ENCODE data around the gene MEN1.
"Not testable (repeated sequence)": the region's sequence is repeated elsewhere in the genome, so short reads cannot be mapped to it uniquely, and the experiment has no call there.

Gene MEN1

DNA sequence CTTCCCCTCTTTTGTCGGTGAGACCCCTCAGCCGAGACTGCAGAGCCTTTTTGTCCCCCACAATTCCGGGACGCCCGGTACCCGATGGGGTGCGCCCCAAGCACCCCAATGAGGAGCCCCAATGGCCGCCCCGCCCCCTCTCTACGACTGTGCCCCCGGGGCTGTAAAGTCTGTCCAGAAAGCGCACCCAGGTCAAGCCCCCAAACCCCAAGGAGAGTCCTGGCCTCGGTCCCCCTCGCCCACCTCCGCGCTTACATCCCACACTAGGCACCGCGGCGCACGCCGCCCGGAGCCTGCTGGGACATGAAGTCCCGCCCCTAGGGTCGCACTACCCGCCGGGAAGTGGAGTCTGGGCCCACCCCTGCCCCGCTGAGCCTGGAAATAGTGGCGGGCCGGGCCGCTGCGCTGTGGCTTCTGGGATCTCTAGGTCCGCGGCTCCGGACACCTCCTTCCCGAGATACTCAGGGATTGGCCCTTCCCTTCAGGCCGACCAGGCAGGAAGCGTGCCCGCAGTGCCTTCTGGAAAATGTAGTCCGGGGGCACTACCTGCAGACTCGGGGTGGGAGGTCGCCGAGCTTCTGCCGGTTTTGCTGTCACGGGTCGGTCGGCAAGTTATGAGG, at the start of gene MEN1:
TSS of gene MEN1 (minus strand) at position 281 of the 620 bp plus-strand sequence. CDS start 442 bp downstream, outside the sequence.
- peak; percentile 80 for DNase-seq

DNA sequence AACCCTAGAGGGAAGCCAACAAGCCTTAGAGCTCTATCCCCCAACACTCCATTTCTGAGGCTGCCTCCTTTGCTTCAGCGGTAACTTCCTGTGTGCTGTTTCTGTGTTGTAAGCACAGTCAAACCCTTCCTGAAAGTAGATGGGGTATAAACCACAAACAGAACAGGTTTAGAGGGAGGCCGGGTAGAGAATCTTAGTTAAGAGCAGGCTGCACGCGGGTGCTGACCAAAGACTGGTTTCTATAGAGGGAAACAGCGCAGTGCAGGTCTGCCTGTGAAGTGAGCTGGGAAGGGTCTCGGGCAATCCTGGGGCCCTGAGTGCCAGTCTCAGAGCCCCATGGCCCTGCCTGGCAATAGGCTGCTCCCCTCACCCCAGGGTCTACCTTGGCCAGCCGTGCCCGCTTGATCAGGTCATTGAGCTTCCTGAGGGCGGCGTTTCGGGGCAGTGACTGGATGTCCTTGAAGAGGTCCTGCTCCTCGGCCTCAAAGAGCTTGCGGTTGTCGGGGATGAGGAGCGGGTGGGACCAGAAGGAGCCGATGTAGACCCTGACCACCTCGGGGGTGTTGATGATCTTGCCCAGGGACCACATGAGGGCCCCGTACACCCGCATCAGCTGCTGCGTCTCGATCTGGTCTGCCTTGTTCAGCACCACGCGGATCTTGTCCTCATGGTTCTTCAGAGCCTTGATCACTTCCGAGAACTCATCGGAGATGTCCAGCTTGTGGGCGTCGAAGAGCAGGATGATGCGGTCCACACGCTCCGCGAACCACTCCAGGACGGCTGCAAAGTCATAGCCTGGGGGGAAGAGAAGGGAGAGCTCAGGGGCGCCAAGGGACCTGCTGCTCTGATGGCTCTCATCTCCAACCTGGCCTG, 49.4 kb upstream of the MEN1 start:
- peak; percentile 71 for DNase-seq

DNA sequence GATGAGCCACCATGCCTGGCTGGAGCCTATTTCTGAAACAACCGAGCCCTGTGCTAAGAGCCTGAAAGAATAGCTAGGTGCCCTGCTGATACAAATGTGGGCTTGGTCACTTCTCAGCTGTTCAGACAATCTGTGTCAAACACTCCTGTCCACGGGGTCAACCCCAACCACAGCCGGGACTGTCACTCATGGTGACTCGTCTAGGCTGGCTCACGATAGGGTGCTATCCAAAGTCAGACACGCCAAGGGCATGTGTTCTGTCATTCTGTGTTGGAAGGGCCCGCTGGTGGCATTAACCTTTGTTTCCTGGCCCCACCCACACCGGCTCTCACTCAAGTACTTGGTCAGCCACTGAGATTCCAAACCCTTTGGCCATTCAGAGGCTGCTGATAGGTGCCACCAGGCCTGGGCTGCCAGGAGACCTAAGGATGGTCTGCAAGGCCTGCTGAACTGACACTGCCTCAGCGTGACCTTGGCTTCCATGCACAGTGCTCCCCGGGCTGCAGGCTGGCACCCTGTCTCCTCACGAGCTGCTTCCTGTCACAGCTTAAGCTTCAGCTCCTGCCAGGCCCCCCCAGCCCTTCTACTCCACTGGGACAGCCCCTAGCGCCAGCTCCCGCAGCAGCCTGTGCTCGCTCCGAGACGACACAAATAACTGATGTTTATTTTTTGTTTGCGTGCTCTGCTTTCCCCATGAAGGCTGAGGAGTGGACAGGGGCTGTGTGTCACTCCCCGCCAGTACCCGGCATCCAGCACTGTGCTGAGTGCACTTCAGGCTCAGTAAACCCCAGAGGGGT, 48.3 kb upstream of the MEN1 start:
- peak; percentile 54 for DNase-seq

DNA sequence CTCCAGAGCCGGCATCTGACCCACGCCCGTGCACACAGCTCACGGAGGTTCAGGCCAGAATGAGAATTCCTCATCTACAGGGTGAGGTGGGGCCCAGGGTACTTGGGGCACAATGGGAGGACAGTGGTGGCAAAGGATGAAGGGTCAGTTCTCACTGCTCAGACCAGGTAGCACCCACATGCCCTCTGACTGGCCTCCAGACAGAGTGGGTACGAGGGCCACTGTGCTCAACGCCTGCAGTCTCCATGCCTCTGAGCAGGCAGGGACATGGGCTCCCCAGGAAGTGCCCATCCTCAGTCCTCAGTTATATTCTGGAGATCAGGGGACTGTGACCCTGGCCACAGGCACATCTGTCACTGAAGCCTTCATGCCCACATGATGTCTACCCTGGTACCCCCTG, 47.1 kb upstream of the MEN1 start:
- DNase-seq = no peak

DNA sequence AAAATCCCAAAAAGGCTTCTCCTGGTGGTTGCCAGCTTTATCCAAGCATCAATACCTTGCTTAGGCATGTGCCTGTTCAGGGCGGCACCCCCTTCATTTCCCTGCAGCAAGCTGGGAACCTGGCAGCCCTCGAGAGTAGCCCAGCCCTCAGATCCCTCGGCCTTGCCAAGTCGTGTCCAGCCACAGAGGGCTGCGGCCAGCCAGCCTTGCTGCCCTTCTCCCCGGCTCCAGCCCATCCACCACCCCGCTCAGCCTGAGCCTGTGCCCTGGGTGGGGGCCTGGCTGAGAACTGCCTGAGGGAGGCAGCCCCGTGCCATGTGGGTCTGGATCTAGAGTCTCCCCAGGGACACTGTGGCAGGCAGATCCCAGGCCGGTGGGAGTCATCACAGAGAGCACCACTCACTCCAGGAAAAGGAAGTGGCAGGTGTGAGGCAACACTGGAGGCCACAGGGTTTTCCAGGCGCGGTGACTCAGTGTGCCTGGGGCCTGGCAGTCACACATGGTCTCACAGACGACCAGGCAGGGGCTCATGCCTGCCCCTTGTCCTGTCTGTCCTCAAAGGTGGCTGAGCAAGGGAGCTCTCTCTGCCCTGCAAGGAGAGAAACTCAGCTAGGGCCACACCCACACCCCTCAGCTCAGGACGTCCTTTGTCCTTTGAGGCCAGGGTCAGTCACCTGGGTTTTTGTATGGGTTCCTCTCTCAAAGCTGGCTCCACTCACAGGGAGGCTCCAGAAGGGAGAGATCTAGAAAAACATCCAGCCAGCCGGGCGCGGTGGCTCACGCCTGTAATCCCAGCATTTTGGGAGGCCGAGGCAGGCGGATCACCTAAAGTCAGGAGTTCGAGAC, 46.3 kb upstream of the MEN1 start:
- peak; percentile 50 for DNase-seq

DNA sequence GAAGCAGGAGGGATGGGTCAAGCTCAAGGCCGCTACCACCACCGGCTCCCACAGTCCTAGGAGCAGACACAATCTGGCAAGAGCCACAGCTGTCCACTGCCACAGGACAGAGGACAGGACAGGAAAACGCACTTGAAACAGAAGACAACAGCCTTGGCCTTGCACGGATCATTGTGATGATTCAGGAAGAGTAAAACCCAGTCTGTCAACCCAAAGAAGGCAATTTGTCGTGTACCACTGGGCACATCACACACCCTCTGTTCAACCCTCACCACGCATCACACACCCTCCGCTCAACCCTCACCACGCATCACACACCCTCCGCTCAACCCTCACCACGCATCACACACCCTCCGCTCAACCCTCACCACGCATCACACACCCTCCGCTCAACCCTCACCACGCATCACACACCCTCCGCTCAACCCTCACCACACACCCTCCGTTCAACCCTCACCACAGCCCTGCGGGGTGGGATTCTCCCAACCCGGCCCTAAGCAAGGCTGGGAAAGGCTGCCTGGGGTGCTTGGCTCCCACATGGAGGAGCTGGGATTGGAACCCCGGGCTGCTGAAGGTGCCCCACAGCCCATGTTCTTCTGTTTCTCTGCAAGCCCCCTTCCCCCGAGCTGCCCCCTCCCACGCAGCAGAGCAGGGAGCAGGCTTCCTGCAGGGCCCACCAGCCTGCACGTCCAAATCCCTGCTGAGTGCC, 45.4 kb upstream of the MEN1 start:
- DNase-seq = no peak

DNA sequence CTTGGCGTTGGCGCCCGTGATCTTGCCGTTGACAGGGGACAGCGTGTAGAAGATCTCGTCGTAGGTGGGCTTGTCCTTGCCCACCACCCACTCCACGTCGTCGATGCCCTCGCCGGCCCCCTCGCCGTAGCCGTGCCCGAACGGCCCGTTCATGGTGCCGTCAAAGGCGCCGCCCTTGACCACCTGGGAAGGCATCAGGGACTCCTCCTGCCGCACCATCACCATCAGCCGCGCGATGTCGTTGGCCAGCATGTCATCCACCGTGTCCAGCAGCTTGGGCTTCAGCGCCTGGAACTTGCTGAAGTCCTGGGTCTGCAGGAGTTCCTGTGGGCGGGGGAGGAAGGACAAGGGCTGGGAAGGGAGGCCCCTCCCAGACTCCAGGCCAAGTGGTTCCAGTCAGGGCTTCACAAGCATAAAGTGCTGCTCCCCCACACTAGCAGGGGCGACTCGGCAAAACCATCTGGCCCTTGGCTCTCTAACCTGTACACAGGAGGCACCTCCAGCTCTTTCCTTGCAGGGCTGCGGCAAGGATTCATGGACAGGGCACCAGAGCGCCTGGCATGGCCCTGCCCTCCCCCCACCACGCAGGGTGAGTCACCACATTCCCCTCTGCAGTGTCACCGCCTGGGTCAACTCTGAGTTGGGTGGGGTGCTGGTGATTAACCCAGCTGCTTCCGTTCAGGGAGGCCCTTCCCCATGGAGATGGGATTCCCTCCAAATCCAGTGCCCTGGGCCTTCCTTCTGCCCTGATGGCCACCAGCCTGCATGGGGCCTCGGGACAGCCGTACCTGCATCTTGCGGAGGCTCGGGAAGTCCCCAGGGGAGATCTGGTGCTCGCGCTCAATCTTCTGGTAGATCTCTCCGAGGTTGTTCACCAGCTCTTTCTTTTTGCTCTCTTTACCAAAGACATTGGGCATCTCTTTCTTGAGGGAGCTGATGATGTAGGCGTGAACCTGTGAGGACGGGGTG, 44.5 kb upstream of the MEN1 start:
- DNase-seq = peak; percentile 51

DNA sequence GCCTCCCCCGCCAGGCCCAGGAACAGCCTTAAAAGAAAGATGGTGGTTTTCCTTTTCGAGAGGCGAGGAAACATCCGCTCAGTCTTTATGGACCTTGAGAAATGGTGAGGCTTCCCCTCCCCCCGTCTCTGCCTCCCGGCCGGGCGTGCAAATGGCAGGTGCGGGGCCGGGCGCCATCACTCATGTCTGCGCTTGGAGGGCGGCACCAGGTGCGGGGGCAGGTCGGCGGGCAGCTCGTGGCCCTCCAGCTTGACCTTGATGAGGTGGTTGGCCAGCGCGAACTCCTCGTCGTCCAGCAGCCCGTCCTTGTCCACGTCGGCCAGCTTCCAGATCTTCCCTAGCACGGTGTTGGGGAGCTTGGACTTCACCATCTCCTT, 43.8 kb upstream of the MEN1 start:
- DNase-seq = no peak

DNA sequence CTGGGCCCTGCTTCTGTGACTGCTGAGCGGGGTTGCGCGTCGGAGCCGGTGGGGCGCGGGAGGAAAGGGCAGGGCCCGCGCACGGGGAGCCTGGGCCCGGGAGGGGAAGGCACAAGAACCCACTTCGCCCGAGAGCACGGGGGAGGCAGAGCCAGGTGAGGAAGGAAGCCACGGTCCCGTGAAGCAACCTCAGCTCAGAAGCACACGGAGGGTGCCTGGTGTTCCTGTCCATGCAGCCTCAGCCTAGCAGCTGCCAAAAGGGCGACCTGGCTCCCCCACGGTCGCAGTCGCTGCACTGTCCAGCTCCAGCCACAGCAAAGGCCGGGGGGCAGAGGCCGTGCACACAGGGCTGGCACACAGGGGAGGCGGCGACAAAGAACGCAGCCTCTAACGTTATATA, 43.4 kb upstream of the MEN1 start:
- DNase-seq = no peak

DNA sequence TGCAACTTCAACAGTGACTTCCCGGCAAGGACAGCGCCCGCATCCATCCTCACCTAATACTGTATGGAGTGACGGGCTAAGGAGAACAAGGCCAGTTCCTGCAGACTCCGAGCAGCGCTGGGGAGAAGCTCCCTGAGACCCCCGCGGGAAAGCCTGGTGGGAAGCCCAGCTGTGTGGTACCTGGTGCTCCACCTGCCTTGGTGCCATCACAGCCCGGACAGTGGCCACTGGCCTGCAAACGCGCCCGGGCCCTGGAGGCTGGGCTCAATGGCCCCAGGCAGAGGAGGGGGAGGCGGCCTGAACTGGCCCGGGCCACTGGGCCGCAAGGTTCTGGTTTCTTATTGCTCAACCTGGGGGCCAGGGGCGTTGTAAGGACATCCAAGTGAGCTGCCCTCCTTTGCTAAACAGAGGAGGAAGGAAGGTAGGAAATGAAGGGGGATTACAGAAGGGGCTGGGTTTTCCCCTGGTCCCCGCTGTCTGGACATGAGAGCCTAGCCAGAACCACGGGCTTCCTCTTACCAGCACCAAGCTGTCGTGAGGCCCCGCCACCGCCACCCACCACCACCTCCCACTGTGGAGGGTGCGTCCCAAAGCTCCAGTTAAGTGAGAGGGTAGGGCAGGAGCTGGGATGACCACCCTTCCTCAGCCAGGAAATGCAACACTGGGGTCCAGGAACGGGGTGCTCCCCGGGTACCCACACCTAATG, 42.6 kb upstream of the MEN1 start:
- DNase-seq = no peak

DNA sequence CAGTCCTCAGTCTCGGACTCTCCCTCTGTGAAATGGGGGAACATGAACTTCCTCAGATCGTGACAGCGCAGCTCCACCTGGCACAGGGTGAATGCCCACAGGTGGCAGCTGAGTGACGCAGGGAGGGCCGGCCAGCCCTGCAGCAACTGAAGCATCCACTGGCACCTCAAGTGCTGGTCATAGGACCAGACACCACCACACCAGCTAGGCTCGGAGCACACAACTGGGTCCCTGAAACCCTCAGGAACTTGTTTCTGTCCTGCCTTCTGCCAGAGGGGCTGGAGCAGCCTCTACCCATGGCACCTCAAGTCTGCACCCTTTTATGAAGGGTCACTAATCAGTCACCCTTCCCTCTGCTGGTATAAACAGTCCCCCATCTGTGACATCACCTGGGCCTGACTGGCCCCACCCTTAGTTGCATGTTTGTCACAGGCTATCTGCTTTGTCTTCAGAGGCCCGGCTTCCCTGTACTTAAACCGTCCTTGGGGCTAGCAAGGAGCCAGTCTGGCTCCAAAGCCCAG, 41.5 kb upstream of the MEN1 start:
- DNase-seq = no peak

DNA sequence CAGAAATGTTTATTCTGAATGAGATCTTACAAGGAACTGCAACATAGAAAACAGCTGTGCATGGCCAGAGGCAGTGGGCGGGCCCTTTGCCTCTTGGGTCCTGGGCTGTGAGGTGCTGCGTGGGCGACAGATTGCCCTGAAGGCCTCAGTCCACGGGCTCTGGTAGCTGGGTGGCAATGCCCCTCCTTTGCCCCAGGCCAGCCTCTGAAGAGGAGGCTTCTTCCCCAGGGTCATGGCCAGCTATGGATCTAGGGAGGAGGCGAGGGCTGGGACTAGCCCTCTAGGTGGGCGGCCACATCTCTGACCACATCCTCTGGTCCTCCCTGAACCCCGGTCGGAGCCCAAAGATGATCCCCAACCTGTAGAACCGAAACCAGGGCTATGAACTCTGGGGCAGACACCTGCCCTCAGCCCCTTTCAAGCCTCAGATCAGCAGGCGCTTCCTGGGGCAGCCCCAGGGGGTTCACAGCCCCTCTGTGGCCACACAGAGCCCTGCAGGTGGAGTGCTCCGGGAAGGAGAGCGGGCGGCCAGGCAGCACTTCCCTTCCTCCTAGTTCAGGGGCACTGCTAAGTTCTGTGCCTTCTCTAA, 40.7 kb upstream of the MEN1 start:
- DNase-seq = peak; percentile 35

DNA sequence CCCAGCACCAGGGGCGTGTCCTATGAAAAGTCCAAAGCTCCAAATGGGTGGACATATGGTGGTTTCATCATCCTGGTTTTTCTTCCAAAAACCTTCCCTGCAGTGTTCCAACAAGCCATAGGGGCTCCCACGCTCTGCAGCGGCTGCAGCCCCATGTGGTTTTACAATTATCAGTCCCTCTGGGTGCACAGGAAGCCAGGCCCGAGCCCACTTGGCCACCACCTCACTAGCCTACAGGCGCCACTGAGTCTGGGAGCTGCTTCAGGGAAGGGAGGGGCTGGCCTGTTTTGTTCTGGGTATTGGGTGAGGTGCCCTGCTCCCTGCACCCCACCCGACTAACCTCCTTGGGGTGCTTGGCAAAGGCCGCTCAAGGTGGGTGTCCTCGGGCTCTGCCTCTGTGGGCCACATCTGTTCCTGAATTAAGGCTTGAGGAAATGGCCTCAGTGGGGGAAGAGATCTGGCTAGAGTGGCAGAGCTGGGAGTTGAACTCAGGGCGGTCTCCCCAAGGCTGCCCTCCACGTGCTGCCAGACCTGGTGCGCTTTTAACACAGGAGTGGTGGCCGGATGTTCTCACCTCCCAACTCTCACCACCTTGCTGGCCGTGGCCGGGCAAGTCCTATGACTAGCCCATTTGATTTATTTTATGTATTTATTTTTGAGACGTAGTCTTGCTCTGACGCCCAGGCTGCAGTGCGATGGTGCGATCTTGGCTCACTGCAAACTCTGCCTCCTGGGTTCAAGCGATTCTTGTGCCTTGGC, 39.4 kb upstream of the MEN1 start:
- no peak for DNase-seq

DNA sequence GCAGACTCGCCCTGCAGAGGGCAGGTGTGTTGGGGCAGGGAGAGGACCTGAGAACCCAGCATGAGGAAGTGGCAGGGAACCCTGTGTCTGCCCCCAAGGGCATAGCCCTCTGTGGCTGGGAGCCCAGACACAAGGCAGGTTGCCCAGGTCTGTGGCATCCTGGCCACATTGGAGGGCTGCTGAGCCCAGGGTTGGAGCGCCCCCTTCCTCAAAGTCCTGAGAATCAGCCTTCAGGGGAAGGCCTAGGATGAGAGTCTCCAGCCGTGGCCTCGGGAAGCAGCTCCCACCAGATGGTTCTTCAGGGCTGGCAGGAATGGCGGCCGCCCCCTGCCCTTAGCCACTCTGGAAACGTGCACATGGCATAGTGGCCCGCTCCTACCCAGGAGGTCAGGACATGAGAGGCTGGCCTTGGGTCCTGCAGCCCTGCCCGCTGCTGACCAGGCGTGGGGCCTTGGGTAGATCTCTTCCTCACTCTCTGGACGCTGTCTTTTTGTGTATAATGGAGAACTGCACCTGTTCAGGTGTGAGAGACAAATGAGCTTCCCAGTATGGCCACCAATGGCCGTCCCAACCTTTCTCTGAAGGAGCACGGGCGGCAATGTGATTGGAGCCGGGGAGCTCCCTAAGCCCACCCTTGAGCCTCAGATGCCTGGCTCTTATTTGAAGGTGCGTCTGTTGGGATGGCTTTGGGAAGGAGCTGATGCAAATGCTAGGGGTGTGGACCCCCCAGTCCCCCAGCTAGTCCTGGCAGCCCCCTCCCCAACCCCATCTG, 38.7 kb upstream of the MEN1 start:
- no peak for DNase-seq

DNA sequence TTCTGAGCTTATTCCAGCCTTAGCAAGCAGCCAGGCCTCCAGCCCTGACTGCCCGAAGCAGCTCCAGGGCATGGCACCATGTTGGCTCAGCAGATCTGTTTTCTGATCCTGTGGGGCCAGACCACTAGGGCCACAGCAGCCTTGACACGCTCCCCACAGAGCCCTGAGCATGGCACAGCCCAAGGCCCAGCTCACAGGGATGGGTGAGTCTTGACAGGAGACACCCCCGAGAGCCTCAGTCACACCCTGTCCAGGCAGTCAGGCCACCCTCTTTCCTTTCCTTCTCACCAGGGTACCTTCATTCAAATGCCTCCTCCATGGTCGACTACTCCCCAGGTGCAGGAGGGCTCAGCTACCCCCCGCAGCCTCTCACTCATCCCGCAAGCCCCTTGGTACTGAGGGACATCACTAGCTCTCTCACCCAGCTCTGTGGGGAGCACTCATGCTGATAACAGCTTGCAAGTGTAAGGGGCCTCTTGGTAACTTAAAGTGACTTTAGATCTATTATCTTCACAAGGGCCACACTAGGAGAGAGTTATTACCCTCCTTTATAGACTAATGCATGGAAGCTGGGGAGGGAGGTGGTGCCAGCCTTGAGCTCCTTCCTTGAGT, 38.0 kb upstream of the MEN1 start:
- no peak for DNase-seq

DNA sequence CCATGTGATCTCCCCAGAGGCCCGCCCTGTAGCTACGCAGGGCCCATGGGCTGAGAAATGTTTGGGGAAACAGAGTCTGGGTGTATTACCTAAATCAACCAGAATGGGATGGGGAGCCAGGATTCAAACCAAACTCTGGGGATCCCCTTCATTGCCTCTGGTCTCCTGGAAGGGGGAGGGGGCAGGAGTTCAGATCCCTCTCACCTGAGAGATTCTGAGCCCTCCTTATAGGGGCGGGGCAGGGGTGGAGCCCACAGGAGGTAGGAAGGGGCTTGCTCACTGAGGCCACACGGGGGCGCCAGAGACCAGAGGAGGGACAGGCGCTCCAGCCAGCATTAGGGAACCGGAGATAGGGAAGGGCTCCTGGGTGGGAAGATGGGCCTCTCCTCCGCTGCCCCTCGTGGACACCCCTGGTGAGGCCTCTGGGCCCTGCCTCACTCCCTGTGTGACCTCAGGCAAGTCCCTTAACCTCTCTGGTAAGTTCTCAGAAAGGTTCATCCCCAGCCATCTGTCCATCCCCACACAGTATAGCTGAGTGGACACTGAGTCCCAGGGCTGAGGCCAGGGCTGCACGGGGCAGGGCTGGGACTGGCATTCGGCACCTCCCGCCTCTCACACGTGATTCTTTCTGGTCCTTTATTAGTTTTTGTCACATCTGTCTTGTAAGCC, 36.8 kb upstream of the MEN1 start:
- peak; percentile 89 for DNase-seq

DNA sequence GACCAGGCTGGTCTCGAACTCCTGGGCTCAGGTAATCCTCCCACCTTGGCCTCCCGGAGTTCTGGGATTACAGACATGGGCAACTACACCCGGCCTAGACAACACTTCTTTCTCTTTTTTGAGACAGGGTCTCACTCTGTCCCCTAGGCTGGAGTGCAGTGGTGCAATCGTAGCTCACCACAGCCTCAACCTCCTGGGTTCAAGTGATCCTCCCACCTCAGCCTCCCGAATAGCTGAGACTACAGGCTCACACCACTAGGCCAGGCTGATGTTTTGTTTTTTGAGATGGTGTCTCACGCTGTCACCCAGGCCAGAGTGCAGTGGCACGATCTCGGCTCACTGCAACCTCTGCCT, 35.4 kb upstream of the MEN1 start:
- not testable (repeated sequence) for DNase-seq

Measured in stimulated activated naive CD4-positive, alpha-beta T cell treated with Interleukin-2 at 50 U/mL for 16 hours (primary cell).